Heart right ventricle (tissue), 16 donors: Measurements from ENCODE around the gene ACTN4. TPM values are rescaled to one million over a fixed set of nuclear protein-coding genes. Genes with fewer than 3 reads are reported as not detected.

Experiments
- ATAC-seq, 8 donors: fragments of 200-7000 bp; cut with Tn5 transposase; one replicate each; pipeline ENCODE4 v1.9.1; 2020; ENCODE audit warnings: mild to moderate bottlenecking in 8 of 8, moderate library complexity in 8 of 8, moderate number of reproducible peaks in 1 of 8
- DNase-seq, 2 donors: peaks; one replicate each; pipeline ENCODE4 v3.0.0-alpha.2; 2020
- H3K27ac ChIP-seq, 10 donors: fragments of 200-600 bp; sonication (generic) in 2 of 10; one replicate each; pipeline versions ENCODE4 v1.5.0 to v1.8.0; 2020 to 2022; ENCODE audit warnings: mild to moderate bottlenecking in 3 of 10
- H3K27me3 ChIP-seq, 7 donors: fragments of 200-600 bp; one replicate each; pipeline ENCODE4 v1.8.0; 2021 to 2022; ENCODE audit warnings: mild to moderate bottlenecking in 2 of 7
- H3K36me3 ChIP-seq, 9 donors: fragments of 200-600 bp; sonication (generic) in 1 of 9; one replicate each; pipeline versions ENCODE4 v1.5.0 to v1.8.0; 2020 to 2022; ENCODE audit warnings: mild to moderate bottlenecking in 2 of 9
- H3K4me1 ChIP-seq, 9 donors: fragments of 200-600 bp; sonication (generic) in 1 of 9; one replicate each; pipeline versions ENCODE4 v1.5.0 to v1.8.0; 2020 to 2022; ENCODE audit warnings: mild to moderate bottlenecking in 4 of 9
- H3K4me3 ChIP-seq, 10 donors: fragments of 200-600 bp; sonication (generic) in 2 of 10; one replicate each; pipeline versions ENCODE4 v1.5.0 to v1.8.0; 2020 to 2022; ENCODE audit warnings: mild to moderate bottlenecking in 7 of 10, moderate library complexity in 2 of 10
- H3K9me3 ChIP-seq, 11 donors: fragments of 200-600 bp in 10 of 11; sonication (generic) in 2 of 11; one replicate each; pipeline versions ENCODE4 v1.5.0 to v1.8.0; 2013 to 2022; ENCODE audit warnings: mild to moderate bottlenecking in 2 of 11, control low read depth in 1 of 11, moderate library complexity in 1 of 11
- WGBS, 2 donors: extraction: QIAGEN DNeasy Blood & Tissue Kit; methylation state at CpG; one replicate each; pipeline ENCODE4 v1.1.7; 2013; ENCODE audit warnings: inconsistent platforms in 1 of 2; 5-methylcytosine and 5-hydroxymethylcytosine counted together
- intact Hi-C, 10 donors: fragments of 100-400 bp; cut with DNase I; formaldehyde crosslinking; loops; one replicate each; pipeline versions ENCODE4 v1.11.1 to v1.14.2; 2022
- polyA plus RNA-seq, 2 donors: library from polyadenylated mRNA; stranded (reverse); fragments of 200-250 nt; gene quantifications; one replicate each; pipeline ENCODE4 v1.2.3, GENCODE V29; 2013
- total RNA-seq, 10 donors: library from RNA; stranded (reverse); fragmentation: NEBNext Ultra II Directional in 3 of 10; extraction: Animal tissue kit (Norgen Biotek cat#: 25700) in 3 of 10; gene quantifications; one replicate each; pipeline versions ENCODE4 v1.2.1 to v1.2.4, GENCODE V29; 2021 to 2023
- TF ChIP-seq, protein P1 (sequence below), 9 donors: fragments of 200-600 bp; sonication (generic) in 2 of 9; IDR thresholded peaks; one replicate each; pipeline versions ENCODE4 v1.5.0 to v1.8.0; 2021 to 2022; ENCODE audit warnings: antibody characterized with exemption in 9 of 9, mild to moderate bottlenecking in 5 of 9, moderate library complexity in 1 of 9
- donor health status: Arrhythmogenic right ventricular cardiomyopathy.
- donor health status: ischemic (EF 13 %, LVEDD 7.1; RV severe dilation, severe dysfunction).
- donor health status: healthy with polysubstance abuse.
- donor health status: DM: no; HTN: yes; CAD: no.
- donor health status: DM: no; HTN: no; CAD: no.
- donor health status: ischemic (EF 25% LVEDD 6.9; RV normal size, moderate dysfunction).
- donor health status: ischemic (EF 25% LVEDD 5.7; RV mildly dilated, moderate dysfunction).
- donor health status: healthy.
- donor health status: DM: yes; HTN: yes; CAD: no.
- donor health status: Ischemic cardiomyopathy.
- donor health status: ischemic (EF 35%, LVEDD 5.7; RV mildly dilated, moderate dysfunction).
- donor health status: nonischemic (EF 11% LVEDD 7.7; RV severe dilation, severe dysfunction).
- donor health status: DM: yes; HTN: yes; CAD: no.
- donor health status: PGD.
- donor health status: ischemic (EF 29% LVEDD 5.4; RV normal size, mild dysfunction).
- donor health status: nonischemic (EF 23%, LVEDD 6.1; RV moderate dilation, normal function).

Gene ACTN4
- total and polyA plus RNA-seq, 12 donors = 92.4 to 291 (median 149) TPM

GRCh38 chr19:38706792-38707511, 59.5 kb downstream of the ACTN4 start:
- 62 to 64% methylated on average over 16 of the region's 16 CpGs for WGBS, 2 donors
- no peaks in the 10 kb centered on the region for H3K9me3 ChIP-seq
- no peak overlapping the region for H3K4me3 ChIP-seq
- no peaks in the 10 kb centered on the region for H3K27me3 ChIP-seq
- no peak for DNase-seq
- ATAC-seq = peak in 1 of 8 donors; percentile 17
- peaks cover 5 to 100% (median 85%) of the 10 kb centered on the region in 9 donors for H3K36me3 ChIP-seq
- intact Hi-C loops = loop anchor here in 5 of 10 donors (5.0 kb wide), 4 partner anchors 40 to 60 kb away; partner anchors contain the start of gene ACTN4 (in 2 of the 5)
- H3K27ac ChIP-seq = peak overlapping the region; percentile 70 to 93 (median 84)
- H3K4me1 ChIP-seq = peaks cover 68 to 96% (median 88%) of the 10 kb centered on the region in 9 donors
- TF ChIP-seq, protein P1, sequence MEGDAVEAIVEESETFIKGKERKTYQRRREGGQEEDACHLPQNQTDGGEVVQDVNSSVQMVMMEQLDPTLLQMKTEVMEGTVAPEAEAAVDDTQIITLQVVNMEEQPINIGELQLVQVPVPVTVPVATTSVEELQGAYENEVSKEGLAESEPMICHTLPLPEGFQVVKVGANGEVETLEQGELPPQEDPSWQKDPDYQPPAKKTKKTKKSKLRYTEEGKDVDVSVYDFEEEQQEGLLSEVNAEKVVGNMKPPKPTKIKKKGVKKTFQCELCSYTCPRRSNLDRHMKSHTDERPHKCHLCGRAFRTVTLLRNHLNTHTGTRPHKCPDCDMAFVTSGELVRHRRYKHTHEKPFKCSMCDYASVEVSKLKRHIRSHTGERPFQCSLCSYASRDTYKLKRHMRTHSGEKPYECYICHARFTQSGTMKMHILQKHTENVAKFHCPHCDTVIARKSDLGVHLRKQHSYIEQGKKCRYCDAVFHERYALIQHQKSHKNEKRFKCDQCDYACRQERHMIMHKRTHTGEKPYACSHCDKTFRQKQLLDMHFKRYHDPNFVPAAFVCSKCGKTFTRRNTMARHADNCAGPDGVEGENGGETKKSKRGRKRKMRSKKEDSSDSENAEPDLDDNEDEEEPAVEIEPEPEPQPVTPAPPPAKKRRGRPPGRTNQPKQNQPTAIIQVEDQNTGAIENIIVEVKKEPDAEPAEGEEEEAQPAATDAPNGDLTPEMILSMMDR (IDR thresholded peaks at IDR 0.05) = no peak

DNA sequence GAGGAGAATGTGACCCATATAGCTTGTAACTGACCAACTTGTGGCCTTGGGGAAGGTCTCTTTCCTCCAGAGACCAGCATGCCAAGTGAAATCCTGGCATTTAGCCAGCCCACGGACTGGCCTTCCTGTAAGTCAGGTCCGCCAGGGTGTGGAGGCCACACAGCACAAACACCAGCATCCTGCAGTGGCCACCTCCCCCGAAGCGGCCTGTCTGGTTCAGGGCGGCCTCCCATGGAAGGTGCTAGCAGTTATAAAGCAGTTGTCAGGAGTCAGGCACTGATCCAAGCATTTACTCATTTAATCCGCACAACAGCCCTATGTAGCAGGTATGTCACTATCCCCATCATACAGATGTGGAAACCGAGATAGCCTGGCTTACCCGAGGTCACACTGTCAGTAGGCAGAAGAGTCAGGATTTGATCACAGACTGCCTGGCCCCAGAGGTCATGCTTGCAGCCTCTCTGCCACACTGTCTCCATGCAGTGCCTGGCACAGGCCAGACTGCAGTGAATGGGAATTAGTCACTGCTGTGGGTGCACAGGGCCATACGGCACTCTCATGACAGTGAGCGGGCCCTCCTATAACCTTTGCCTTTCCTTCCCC, 60.2 kb downstream of the ACTN4 start:
- 35 to 36% methylated on average over 10 of the region's 10 CpGs for WGBS, 2 donors
- no peak overlapping the region for H3K4me3 ChIP-seq
- H3K27me3 ChIP-seq = no peaks in the 10 kb centered on the region
- ATAC-seq (peak in 7 of 8 donors; percentile 38 to 69 (median 58)), DNase-seq (peak; percentile 76 to 84)
- peak overlapping the region; percentile 70 to 93 (median 84) for H3K27ac ChIP-seq
- intact Hi-C loops = loop anchor here in 5 of 10 donors (5.0 kb wide), 4 partner anchors 40 to 60 kb away; partner anchors contain the start of gene ACTN4 (in 2 of the 5)
- H3K36me3 ChIP-seq = peaks cover 0 to 100% (median 78%) of the 10 kb centered on the region in 9 donors
- peaks cover 73 to 96% (median 89%) of the 10 kb centered on the region in 9 donors for H3K4me1 ChIP-seq
- TF ChIP-seq, protein P1 (IDR thresholded peaks at IDR 0.05) = peak in 3 of 9 donors; percentile 4 to 33 (median 24)
- H3K9me3 ChIP-seq = no peaks in the 10 kb centered on the region

DNA sequence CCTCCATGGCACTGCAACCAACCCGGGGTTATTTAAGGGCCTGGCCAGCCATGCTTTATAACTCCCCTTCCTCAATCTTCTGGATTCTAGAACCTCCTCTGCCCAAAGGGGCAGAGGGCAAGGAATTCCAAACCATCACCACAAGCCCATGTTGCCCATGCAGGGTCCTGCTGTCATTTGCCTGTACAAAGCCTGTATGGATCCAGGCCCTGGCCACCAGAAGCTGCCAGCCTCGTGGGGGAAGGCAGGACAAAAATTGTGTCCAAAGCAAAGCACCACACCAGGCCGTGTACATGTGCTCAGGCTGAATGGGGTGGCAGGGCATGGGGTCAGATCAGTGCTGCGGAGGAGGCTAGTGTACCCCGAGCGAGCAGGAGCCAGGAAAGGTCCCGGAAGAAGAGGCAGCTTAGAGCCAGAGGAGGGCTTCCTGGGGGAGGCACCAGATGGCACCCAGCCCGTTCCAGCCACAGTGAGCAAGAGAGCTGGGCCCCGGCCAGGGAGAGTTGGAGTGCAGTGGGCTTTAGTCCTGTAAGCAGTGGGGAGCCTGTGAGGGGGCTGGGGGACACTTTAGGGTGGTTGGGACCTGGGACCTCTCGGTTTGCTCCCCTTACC, 61.1 kb downstream of the ACTN4 start:
- ATAC-seq (no peak), DNase-seq (no peak)
- peak overlapping the region; percentile 70 to 93 (median 84) for H3K27ac ChIP-seq
- peaks cover 81 to 100% (median 96%) of the 10 kb centered on the region in 9 donors for H3K4me1 ChIP-seq
- H3K36me3 ChIP-seq = peaks cover 0 to 100% (median 76%) of the 10 kb centered on the region in 9 donors
- H3K4me3 ChIP-seq = no peak overlapping the region
- TF ChIP-seq, protein P1 (IDR thresholded peaks at IDR 0.05) = no peak
- H3K9me3 ChIP-seq = no peaks in the 10 kb centered on the region
- H3K27me3 ChIP-seq = no peaks in the 10 kb centered on the region
- WGBS, 2 donors = 56 to 66% methylated on average over 10 of the region's 10 CpGs
- intact Hi-C loops = loop anchor here in 5 of 10 donors (5.0 kb wide), 4 partner anchors 41 to 61 kb away; partner anchors contain the start of gene ACTN4 (in 2 of the 5)

- DNase-seq = no peak
- whole genome bisulfite sequencing, 2 donors = 76 to 79% methylated on average over 10 of the region's 10 CpGs
- H3K27me3 ChIP-seq = no peaks in the 10 kb centered on the region
- peaks cover 86 to 100% (median 100%) of the 10 kb centered on the region in 9 donors for H3K4me1 ChIP-seq
- no peak for ATAC-seq
- H3K4me3 ChIP-seq = no peak overlapping the region
- no peaks in the 10 kb centered on the region for H3K9me3 ChIP-seq
- intact Hi-C loops = loop anchor here in 5 of 10 donors (5.0 kb wide), 4 partner anchors 42 to 62 kb away; partner anchors contain the start of gene ACTN4 (in 2 of the 5)
- H3K27ac ChIP-seq = peak overlapping the region; percentile 70 to 93 (median 84)
- H3K36me3 ChIP-seq = peaks cover 0 to 100% (median 70%) of the 10 kb centered on the region in 9 donors
- TF ChIP-seq, protein P1 (IDR thresholded peaks at IDR 0.05) = no peak
Measured at GRCh38 chr19:38709119-38709518, 61.7 kb downstream of the ACTN4 start.
